Measurements from ENCODE around the gene PTPRD. TPM values are rescaled to one million over a fixed set of nuclear protein-coding genes. Genes with fewer than 3 reads are reported as not detected.
"Not testable (repeated sequence)": the region's sequence is repeated elsewhere in the genome, so short reads cannot be mapped to it uniquely, and the experiment has no call there.

Gene PTPRD
- total RNA-seq, 1 donor from 2014 or later = 15.6 TPM

DNA sequence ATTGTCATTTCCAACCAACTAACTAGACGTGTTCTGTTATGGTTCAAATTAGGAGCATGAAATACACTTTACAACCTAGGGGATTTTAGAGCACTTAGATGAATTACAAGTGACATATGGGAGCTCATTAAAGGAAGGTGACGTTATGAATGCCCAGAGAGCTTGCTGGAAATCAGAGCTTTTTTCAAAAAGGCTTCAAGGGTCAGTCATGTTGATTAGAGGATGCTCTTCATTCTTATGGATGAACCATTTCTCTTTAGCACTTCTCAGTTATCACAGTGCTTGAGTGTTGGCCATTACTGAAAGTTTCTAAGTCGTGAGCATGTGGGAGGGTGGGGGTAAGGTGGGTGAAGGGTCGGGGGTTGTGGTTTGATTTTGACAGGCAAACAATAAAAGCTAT lies 1567.7 kb downstream of the PTPRD start:
- Histone ChIP-seq H3K4me1 (no peaks in the 10 kb centered on the region), H3K4me3 (no peak overlapping the region), H3K27me3 (ENCODE audit: low read depth) (no peaks in the 10 kb centered on the region), H3K27ac (replicated peaks) (no peak overlapping the region), H3K9me3 (replicated peaks) (no peaks in the 10 kb centered on the region), H3K36me3 (no peaks in the 10 kb centered on the region)
- intact Hi-C loops (cut with micrococcal nuclease) = no loop called here
- TF ChIP-seq, protein P1, sequence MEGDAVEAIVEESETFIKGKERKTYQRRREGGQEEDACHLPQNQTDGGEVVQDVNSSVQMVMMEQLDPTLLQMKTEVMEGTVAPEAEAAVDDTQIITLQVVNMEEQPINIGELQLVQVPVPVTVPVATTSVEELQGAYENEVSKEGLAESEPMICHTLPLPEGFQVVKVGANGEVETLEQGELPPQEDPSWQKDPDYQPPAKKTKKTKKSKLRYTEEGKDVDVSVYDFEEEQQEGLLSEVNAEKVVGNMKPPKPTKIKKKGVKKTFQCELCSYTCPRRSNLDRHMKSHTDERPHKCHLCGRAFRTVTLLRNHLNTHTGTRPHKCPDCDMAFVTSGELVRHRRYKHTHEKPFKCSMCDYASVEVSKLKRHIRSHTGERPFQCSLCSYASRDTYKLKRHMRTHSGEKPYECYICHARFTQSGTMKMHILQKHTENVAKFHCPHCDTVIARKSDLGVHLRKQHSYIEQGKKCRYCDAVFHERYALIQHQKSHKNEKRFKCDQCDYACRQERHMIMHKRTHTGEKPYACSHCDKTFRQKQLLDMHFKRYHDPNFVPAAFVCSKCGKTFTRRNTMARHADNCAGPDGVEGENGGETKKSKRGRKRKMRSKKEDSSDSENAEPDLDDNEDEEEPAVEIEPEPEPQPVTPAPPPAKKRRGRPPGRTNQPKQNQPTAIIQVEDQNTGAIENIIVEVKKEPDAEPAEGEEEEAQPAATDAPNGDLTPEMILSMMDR (IDR thresholded peaks at IDR 0.05; ENCODE audit: borderline replicate concordance) = no peak
- DNase-seq = no peak

DNA sequence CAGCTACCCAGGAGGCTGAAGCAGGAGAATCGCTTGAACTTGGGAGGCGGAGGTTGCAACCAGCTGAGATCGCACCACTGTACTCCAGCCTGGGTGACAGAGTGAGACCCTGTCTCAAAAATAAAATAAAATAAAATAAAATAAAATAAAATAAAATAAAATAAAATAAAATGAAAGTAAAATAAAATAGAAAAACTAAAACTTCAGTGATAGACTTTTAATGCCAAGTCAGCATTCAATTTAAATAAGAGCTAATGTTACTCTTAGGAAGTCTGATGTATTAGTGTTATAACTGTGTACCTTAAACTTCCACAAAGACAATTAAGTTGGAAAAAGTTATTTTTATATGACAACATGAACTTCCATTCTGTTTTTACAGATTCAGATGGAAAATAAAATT lies 1569.0 kb downstream of the PTPRD start:
- intact Hi-C loops (cut with micrococcal nuclease); H3K36me3 ChIP-seq; DNase-seq; H3K9me3 ChIP-seq (replicated peaks); H3K4me3 ChIP-seq; H3K4me1 ChIP-seq; H3K27ac ChIP-seq (replicated peaks); H3K27me3 ChIP-seq (ENCODE audit: low read depth): not testable (repeated sequence)

DNA sequence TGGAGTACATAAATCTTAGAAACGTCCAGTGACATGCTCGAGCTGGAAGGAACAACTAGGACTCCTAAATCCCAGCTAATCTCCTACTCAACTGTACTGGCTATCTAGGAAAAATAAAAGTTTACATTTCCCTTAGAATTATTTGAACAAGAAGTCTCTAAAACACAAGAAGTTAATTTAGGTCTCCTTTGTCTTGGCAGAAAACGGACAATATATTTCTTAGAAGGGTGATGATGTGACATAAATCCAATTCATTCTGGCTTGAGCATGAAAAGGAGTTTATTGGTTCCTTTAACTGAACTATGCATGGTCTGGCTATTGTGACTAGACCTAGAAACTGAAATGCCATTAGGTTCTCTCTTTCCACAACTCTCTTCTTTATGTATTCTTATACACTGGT lies 1571.0 kb downstream of the PTPRD start:
- no peak overlapping the region for H3K27ac ChIP-seq (replicated peaks)
- no peaks in the 10 kb centered on the region for H3K36me3 ChIP-seq
- no peak for DNase-seq
- no peaks in the 10 kb centered on the region for H3K9me3 ChIP-seq (replicated peaks)
- intact Hi-C loops (cut with micrococcal nuclease) = no loop called here
- no peaks in the 10 kb centered on the region for H3K4me1 ChIP-seq
- no peak overlapping the region for H3K4me3 ChIP-seq
- no peaks in the 10 kb centered on the region for H3K27me3 ChIP-seq (ENCODE audit: low read depth)
- TF ChIP-seq, protein P1 (IDR thresholded peaks at IDR 0.05; ENCODE audit: borderline replicate concordance) = no peak

DNA sequence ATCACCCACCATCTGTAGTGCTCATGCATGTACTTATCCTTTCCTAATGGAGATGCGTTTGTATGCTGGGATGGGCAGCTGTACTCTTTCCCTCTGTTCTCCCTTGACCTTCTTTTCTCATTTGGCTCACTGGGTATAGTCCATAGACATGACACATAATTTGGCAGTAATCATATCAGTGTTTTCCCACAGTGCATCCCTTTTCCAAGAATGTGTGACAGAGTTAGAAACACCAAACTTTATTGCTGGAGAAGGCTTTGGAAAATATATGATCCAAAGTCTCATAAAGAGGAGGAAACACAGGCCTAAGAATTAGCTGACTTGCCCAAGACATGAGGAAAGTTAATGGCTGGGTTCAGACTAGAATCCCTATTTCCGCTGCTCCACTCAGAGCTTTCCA lies 1579.8 kb downstream of the PTPRD start:
- no peak overlapping the region for H3K4me3 ChIP-seq
- DNase-seq = no peak
- intact Hi-C loops (cut with micrococcal nuclease) = no loop called here
- no peaks in the 10 kb centered on the region for H3K27me3 ChIP-seq (ENCODE audit: low read depth)
- no peak overlapping the region for H3K27ac ChIP-seq (replicated peaks)
- TF ChIP-seq, protein P1 (IDR thresholded peaks at IDR 0.05; ENCODE audit: borderline replicate concordance) = no peak
- H3K4me1 ChIP-seq = no peaks in the 10 kb centered on the region
- peaks cover 4% of the 10 kb centered on the region for H3K9me3 ChIP-seq (replicated peaks)
- no peaks in the 10 kb centered on the region for H3K36me3 ChIP-seq

DNA sequence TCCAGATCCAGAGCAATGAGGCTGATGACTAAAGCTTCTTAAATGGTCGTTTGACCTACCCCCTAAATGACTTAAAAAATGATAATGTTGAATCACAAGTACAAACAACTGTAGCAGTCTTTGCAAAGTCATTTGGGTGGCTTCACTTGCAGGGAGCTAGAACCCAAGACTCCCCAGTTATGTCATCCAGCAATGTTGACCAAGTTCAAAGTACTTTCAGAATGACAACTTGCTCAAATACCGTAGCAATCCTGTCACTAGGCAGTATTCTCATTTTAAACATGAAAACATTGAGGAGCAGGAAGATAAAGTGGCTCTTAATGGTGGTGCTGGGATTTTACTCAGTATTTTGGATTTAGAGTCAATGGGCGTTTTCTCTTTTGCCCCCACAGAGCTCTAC lies 1596.2 kb downstream of the PTPRD start:
- Histone ChIP-seq H3K27ac (replicated peaks) (no peak overlapping the region), H3K9me3 (replicated peaks) (no peaks in the 10 kb centered on the region), H3K27me3 (ENCODE audit: low read depth) (no peaks in the 10 kb centered on the region), H3K4me1 (no peaks in the 10 kb centered on the region), H3K36me3 (no peaks in the 10 kb centered on the region), H3K4me3 (no peak overlapping the region)
- intact Hi-C loops (cut with micrococcal nuclease) = no loop called here
- TF ChIP-seq, protein P1 (IDR thresholded peaks at IDR 0.05; ENCODE audit: borderline replicate concordance) = no peak
- no peak for DNase-seq

DNA sequence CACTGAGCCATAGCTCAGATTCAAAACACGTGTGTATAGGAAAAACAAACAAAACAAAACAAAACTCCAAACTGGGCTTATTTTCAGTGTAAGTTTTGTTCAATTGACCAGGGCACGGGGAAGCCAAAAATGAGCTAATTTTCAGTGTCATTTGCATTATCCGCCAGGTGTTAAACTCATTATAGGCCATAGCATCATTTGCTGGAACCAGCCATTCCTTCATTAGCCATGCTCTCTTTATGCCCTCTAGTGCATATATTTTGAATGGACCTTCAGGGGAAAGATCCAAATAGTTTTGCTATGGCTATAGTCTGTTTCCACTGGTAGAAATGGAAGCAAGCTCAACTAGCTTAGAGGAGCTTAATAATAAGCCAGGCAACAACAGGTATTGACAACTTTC lies 1608.0 kb downstream of the PTPRD start:
- Histone ChIP-seq H3K27me3 (ENCODE audit: low read depth) (no peaks in the 10 kb centered on the region), H3K9me3 (replicated peaks) (no peaks in the 10 kb centered on the region), H3K4me3 (no peak overlapping the region), H3K27ac (replicated peaks) (no peak overlapping the region), H3K36me3 (no peaks in the 10 kb centered on the region), H3K4me1 (no peaks in the 10 kb centered on the region)
- intact Hi-C loops (cut with micrococcal nuclease) = loop anchor here (10.0 kb wide), 1 partner anchor 520 kb away; no protein-coding TSS in a partner anchor
- TF ChIP-seq, protein P1 (IDR thresholded peaks at IDR 0.05; ENCODE audit: borderline replicate concordance) = no peak
- no peak for DNase-seq
